HEK293 (cell line): ENCODE results near the gene MCUR1.

ENCODE experiments used
- CTCF ChIP-seq: fragments of 450-650 bp; formaldehyde crosslinking; IDR thresholded peaks from 2 replicates; pipeline ENCODE4 v1.5.1; 2016; ENCODE audit warnings: missing biosample characterization, missing genetic modification characterization
- GLI4 ChIP-seq: fragments of 450-650 bp; formaldehyde crosslinking; IDR thresholded peaks from 2 replicates; pipeline ENCODE4 v1.5.1; 2016; ENCODE audit warnings: missing biosample characterization, missing genetic modification characterization
- KLF1 ChIP-seq: fragments of 450-650 bp; formaldehyde crosslinking; IDR thresholded peaks from 2 replicates; pipeline ENCODE4 v1.5.1; 2016; ENCODE audit warnings: missing biosample characterization, missing genetic modification characterization
- MEIS1 ChIP-seq: sonication (generic); formaldehyde crosslinking; IDR thresholded peaks from 2 replicates; pipeline ENCODE4 v1.8.1; 2022; ENCODE audit warnings: missing genetic modification reagents, mild to moderate bottlenecking, borderline replicate concordance
- PBX3 ChIP-seq: sonication (generic); formaldehyde crosslinking; IDR thresholded peaks from 2 replicates; pipeline ENCODE4 v1.8.1; 2022; ENCODE audit warnings: mild to moderate bottlenecking, moderate library complexity, missing genetic modification reagents
- SP7 ChIP-seq: fragments of 450-650 bp; formaldehyde crosslinking; IDR thresholded peaks from 2 replicates; pipeline ENCODE4 v1.5.1; 2016; ENCODE audit warnings: missing biosample characterization, missing genetic modification characterization
- ZBTB11 ChIP-seq: fragments of 450-650 bp; formaldehyde crosslinking; conservative IDR thresholded peaks from 2 replicates; pipeline ENCODE4 v1.5.1; 2016; ENCODE audit warnings: low read depth, missing biosample characterization, missing genetic modification characterization
- ZBTB26 ChIP-seq: fragments of 450-650 bp; formaldehyde crosslinking; optimal IDR thresholded peaks from 2 replicates; pipeline ENCODE3; 2016; ENCODE audit warnings: missing biosample characterization, mild to moderate bottlenecking, missing genetic modification characterization
- ZNF10 ChIP-seq: fragments of 450-650 bp; formaldehyde crosslinking; IDR thresholded peaks from 2 replicates; pipeline ENCODE4 v1.5.1; 2017; ENCODE audit warnings: missing biosample characterization, missing genetic modification characterization
- ZNF274 ChIP-seq, 2 experiments: fragments of 200-500 bp in 1 of 2; fragments of 450-650 bp in 1 of 2; sonication (Bioruptor generic) in 1 of 2; formaldehyde crosslinking in 1 of 2; IDR thresholded peaks; 2 replicates each; pipeline versions ENCODE4 v1.5.1 to v1.6.1; 2014 to 2016; ENCODE audit warnings: borderline replicate concordance in 1 of 2, inconsistent platforms in 1 of 2, low read length in 1 of 2, missing biosample characterization in 1 of 2, missing genetic modification characterization in 1 of 2
- ZNF362 ChIP-seq: fragments of 450-650 bp; formaldehyde crosslinking; IDR thresholded peaks from 2 replicates; pipeline ENCODE4 v1.5.1; 2016; ENCODE audit warnings: missing biosample characterization, missing genetic modification characterization
- ZNF514 ChIP-seq: fragments of 450-650 bp; formaldehyde crosslinking; IDR thresholded peaks from 2 replicates; pipeline ENCODE4 v1.5.1; 2016; ENCODE audit warnings: missing biosample characterization, missing genetic modification characterization
- ZNF777 ChIP-seq: fragments of 450-650 bp; formaldehyde crosslinking; IDR thresholded peaks from 2 replicates; pipeline ENCODE4 v1.5.1; 2017; ENCODE audit warnings: missing biosample characterization, missing genetic modification characterization, borderline replicate concordance

- no peak for TF ChIP-seq ZNF777 (tag by site-specific recombination)
- TF ChIP-seq ZBTB26, result no peak
- TF ChIP-seq ZNF10, result no peak
- TF ChIP-seq CTCF, result no peak
- TF ChIP-seq KLF1 (tag by site-specific recombination), result no peak
- TF ChIP-seq PBX3 (CRISPR knock-in tag), result no peak
- TF ChIP-seq ZBTB11 (tag by site-specific recombination), result no peak
- no peak for TF ChIP-seq GLI4 (tag by site-specific recombination)
- no peak for TF ChIP-seq ZNF514 (tag by site-specific recombination)
- TF ChIP-seq MEIS1 (CRISPR knock-in tag), result no peak
- TF ChIP-seq SP7 (tag by site-specific recombination), result no peak
- TF ChIP-seq ZNF274 (IDR thresholded peaks at IDR 0.05; ENCODE audit: low read length), result no peak
- TF ChIP-seq ZNF274 (tag by site-specific recombination; IDR thresholded peaks at IDR 0.05; ENCODE audit: borderline replicate concordance), result no peak
- no peak for TF ChIP-seq ZNF362
Observed at GRCh38 chr6:13763740-13764381, 50.5 kb downstream of the MCUR1 start.
